ENCODE data around the gene MOGAT1.

GRCh38 chr2:222750533-222750932, 79.1 kb downstream of the MOGAT1 start:
- TF ChIP-seq GATA2 (IDR thresholded peaks at IDR 0.05; ENCODE audit: low read depth, low read length): peak; percentile 53
- peak; percentile 32; the same call in 1 of the 2 replicates for TF ChIP-seq GATA3 (IDR thresholded peaks at IDR 0.05; ENCODE audit: low read depth, low read length)

Data from SH-SY5Y (cell line).